ENCODE data around the gene CPT1B. TPM values are rescaled to one million over a fixed set of nuclear protein-coding genes. Genes with fewer than 3 reads are reported as not detected.

Gene CPT1B
- total RNA-seq, 1 experiment from 2014 or later: 19.2 TPM

GRCh38 chr22:50540381-50540780 is 37.8 kb downstream of the CPT1B start:
- POLR2A ChIA-PET (ENCODE audit: low non-redundant PET): no interaction called here

GRCh38 chr22:50537765-50538164 is 40.5 kb downstream of the CPT1B start:
- Histone ChIP-seq H3K4me1 (ENCODE audit: insufficient read depth, low read length, poor library complexity, severe bottlenecking) (peaks cover 20% of the 10 kb centered on the region), H3K36me3 (ENCODE audit: insufficient read depth, low read length, poor library complexity, severe bottlenecking) (no peaks in the 10 kb centered on the region), H3K27me3 (replicated peaks; ENCODE audit: insufficient read depth, low read depth, low read length, poor library complexity) (no peaks in the 10 kb centered on the region), H3K9me3 (ENCODE audit: low read depth, low read length, poor library complexity, severe bottlenecking) (no peaks in the 10 kb centered on the region), H3K27ac (ENCODE audit: low read depth, low read length, poor library complexity, severe bottlenecking) (no peak overlapping the region), H3K4me3 (ENCODE audit: low read depth, low read length, poor library complexity, severe bottlenecking) (no peak overlapping the region)
- no TSS peak for BruUV-seq (replicated peaks)
- no peak for DNase-seq (ENCODE audit: low spot score)
- intact Hi-C loops (cut with micrococcal nuclease; ENCODE audit: unreplicated experiment): no loop called here
- ChIA-PET POLR2A (ENCODE audit: low non-redundant PET) (no interaction called here), CTCF (interaction anchor here (4.1 kb wide), 1 partner anchor 12 kb away, joined by 19 read pairs; the partner anchor contains the start of gene SCO2)
- TF ChIP-seq EZH2 (IDR thresholded peaks at IDR 0.05; ENCODE audit: borderline replicate concordance, low read depth, low read length, poor library complexity, severe bottlenecking) (no peak), CTCF (conservative IDR thresholded peaks at IDR 0.05; ENCODE audit: low read depth, low read length) (no peak)

More at GRCh38 chr22:50540381-50540780, 37.8 kb downstream of the CPT1B start:
- Histone ChIP-seq H3K36me3 (ENCODE audit: insufficient read depth, low read length, poor library complexity, severe bottlenecking) (no peaks in the 10 kb centered on the region), H3K27me3 (replicated peaks; ENCODE audit: insufficient read depth, low read depth, low read length, poor library complexity) (no peaks in the 10 kb centered on the region), H3K4me1 (ENCODE audit: insufficient read depth, low read length, poor library complexity, severe bottlenecking) (peaks cover 24% of the 10 kb centered on the region), H3K9me3 (ENCODE audit: low read depth, low read length, poor library complexity, severe bottlenecking) (no peaks in the 10 kb centered on the region), H3K27ac (ENCODE audit: low read depth, low read length, poor library complexity, severe bottlenecking) (no peak overlapping the region), H3K4me3 (ENCODE audit: low read depth, low read length, poor library complexity, severe bottlenecking) (no peak overlapping the region)
- no peak for TF ChIP-seq CTCF (conservative IDR thresholded peaks at IDR 0.05; ENCODE audit: low read depth, low read length)
- no TSS peak for BruUV-seq (replicated peaks)
- CTCF ChIA-PET: interaction anchor here (0.6 to 4.1 kb wide), 2 partner anchors 15 to 80 kb away, joined by 8 to 19 read pairs; partner anchors contain the start of gene SCO2
- DNase-seq (ENCODE audit: low spot score): no peak
- intact Hi-C loops (cut with micrococcal nuclease; ENCODE audit: unreplicated experiment): loop anchor here (10.0 kb wide), 1 partner anchor 64 kb away; the partner anchor contains the start of gene MAPK8IP2

- no TSS peak for BruUV-seq (replicated peaks)
- Histone ChIP-seq H3K27ac (ENCODE audit: low read depth, low read length, poor library complexity, severe bottlenecking) (no peak overlapping the region), H3K4me3 (ENCODE audit: low read depth, low read length, poor library complexity, severe bottlenecking) (no peak overlapping the region), H3K9me3 (ENCODE audit: low read depth, low read length, poor library complexity, severe bottlenecking) (no peaks in the 10 kb centered on the region), H3K36me3 (ENCODE audit: insufficient read depth, low read length, poor library complexity, severe bottlenecking) (no peaks in the 10 kb centered on the region), H3K4me1 (ENCODE audit: insufficient read depth, low read length, poor library complexity, severe bottlenecking) (peaks cover 20% of the 10 kb centered on the region), H3K27me3 (replicated peaks; ENCODE audit: insufficient read depth, low read depth, low read length, poor library complexity) (peaks cover 7% of the 10 kb centered on the region)
- DNase-seq (ENCODE audit: low spot score): no peak
- ChIA-PET CTCF (interaction anchor here (0.6 to 1.4 kb wide), 2 partner anchors 11 to 84 kb away, joined by 5 to 13 read pairs; partner anchors contain the start of gene SCO2), POLR2A (ENCODE audit: low non-redundant PET) (interaction anchor here (0.7 kb wide), 1 partner anchor 181 kb away, joined by 9 read pairs; no protein-coding TSS in a partner anchor)
- intact Hi-C loops (cut with micrococcal nuclease; ENCODE audit: unreplicated experiment): no loop called here
- TF ChIP-seq EZH2 (IDR thresholded peaks at IDR 0.05; ENCODE audit: borderline replicate concordance, low read depth, low read length, poor library complexity, severe bottlenecking) (no peak), CTCF (conservative IDR thresholded peaks at IDR 0.05; ENCODE audit: low read depth, low read length) (no peak)
Measured at GRCh38 chr22:50536226-50536625, 42.0 kb downstream of the CPT1B start.
